SK-N-MC (cell line): ENCODE results near the gene SH3GLB2.

Source experiments
- FOXP2 ChIP-seq: optimal IDR thresholded peaks from 2 replicates; pipeline ENCODE3; 2011; ENCODE audit warnings: mild to moderate bottlenecking, moderate library complexity; ENCODE audit not compliant: insufficient read depth; ENCODE audit errors: extremely low read length, control extremely low read depth
- POLR2AphosphoS5 ChIP-seq: IDR thresholded peaks from 2 replicates; pipeline ENCODE4 v1.6.1; 2012; ENCODE audit warnings: mild to moderate bottlenecking, low read depth, low read length, borderline replicate concordance

DNA sequence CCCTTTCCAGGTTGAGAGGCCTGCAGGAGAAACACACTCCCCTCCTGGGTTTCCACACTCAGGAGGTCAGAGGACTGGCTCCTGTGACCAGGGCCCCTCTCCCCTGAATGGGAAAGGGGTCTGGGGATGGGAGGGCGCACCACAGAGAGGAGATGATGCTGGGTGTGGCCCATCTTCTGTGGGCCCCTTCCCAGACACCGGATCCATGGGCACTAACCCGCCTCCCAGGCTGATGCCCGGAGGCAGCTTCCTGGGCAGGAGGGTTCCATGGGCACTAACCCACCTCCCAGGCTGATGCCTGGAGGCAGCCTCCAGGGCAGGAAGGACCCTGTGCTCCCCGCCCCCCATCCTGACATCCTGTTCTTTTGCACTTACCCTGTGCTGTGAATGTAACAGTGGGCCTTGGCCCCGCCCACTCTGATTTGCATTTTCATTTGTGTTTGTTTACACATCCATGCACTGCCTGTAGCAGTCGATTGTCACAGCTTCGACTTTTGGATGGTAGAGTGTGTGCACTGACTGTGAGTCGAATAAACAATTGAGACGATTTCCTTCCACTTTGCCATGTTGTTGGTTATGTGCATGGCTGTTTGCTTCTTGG is 43.5 kb upstream of the SH3GLB2 start:
- TF ChIP-seq POLR2AphosphoS5 (no peak), FOXP2 (no peak)
